ENCODE data around the gene FDX1. TPM values are rescaled to one million over a fixed set of nuclear protein-coding genes. Genes with fewer than 3 reads are reported as not detected.

Gene FDX1
- polyA plus RNA-seq, 3 donors, result 3.9 to 20.2 (median 12.8) TPM

- H3K27ac Mint-ChIP-seq, result no peak overlapping the region
- no peak overlapping the region for H3K27ac ChIP-seq (ENCODE audit: low read depth in 1 of 2, low read length in 2 of 2)
- no peak overlapping the region for H2AFZ ChIP-seq (ENCODE audit: insufficient read depth, low read depth, low read length, poor library complexity, severe bottlenecking)
- H4K20me1 ChIP-seq (ENCODE audit: insufficient read depth, low read length), result no peaks in the 10 kb centered on the region
- H3K4me3 Mint-ChIP-seq, result no peak overlapping the region
- no peaks in the 10 kb centered on the region for H3K79me2 ChIP-seq (ENCODE audit: insufficient read depth, low read length)
- peaks cover 0 to 3% (median 0%) of the 10 kb centered on the region in 7 donors for H3K9me3 Mint-ChIP-seq
- H3K27me3 ChIP-seq (ENCODE audit: control insufficient read depth in 2 of 2, insufficient read depth in 2 of 2, low read length in 2 of 2), result no peaks in the 10 kb centered on the region
- no peaks in the 10 kb centered on the region for H3K9me3 ChIP-seq (replicated peaks in 1 of 2; ENCODE audit: control insufficient read depth in 1 of 2, insufficient read depth in 1 of 2, low read length in 2 of 2)
- intact Hi-C loops (cut with micrococcal nuclease), result loop anchor here (10.0 kb wide), 1 partner anchor 766 kb away; no protein-coding TSS in a partner anchor
- no peak overlapping the region for H3K4me2 ChIP-seq (replicated peaks; ENCODE audit: extremely low read depth, low read length, poor library complexity, severe bottlenecking)
- H3K4me1 Mint-ChIP-seq, result no peaks in the 10 kb centered on the region
- H3K4me1 ChIP-seq (ENCODE audit: control insufficient read depth in 1 of 2, insufficient read depth in 2 of 2, low read length in 2 of 2), result no peaks in the 10 kb centered on the region
- no peak overlapping the region for H3K9ac ChIP-seq (ENCODE audit: insufficient read depth, low read length, poor library complexity, severe bottlenecking)
- H3K4me3 ChIP-seq (replicated peaks in 1 of 3; ENCODE audit: low read depth in 2 of 3, low read length in 3 of 3), result no peak overlapping the region
- peaks cover 0 to 8% of the 10 kb centered on the region in 2 donors for H3K36me3 ChIP-seq (replicated peaks in 1 of 2; ENCODE audit: control insufficient read depth in 1 of 2, insufficient read depth in 2 of 2, low read length in 2 of 2)
- no peak for DNase-seq
- H3K27me3 Mint-ChIP-seq (ENCODE audit: low read depth in 3 of 3), result no peaks in the 10 kb centered on the region
- peaks cover 14 to 16% of the 10 kb centered on the region in 2 donors for H3K36me3 Mint-ChIP-seq
- no peak for TF ChIP-seq CTCF (IDR thresholded peaks at IDR 0.05)
Observed at GRCh38 chr11:110469127-110469526, 39.4 kb downstream of the FDX1 start.

- H3K4me3 ChIP-seq (replicated peaks in 1 of 3; ENCODE audit: low read depth in 2 of 3, low read length in 3 of 3), result no peak overlapping the region
- intact Hi-C loops (cut with micrococcal nuclease), result no loop called here
- H3K4me3 Mint-ChIP-seq, result no peak overlapping the region
- H3K27ac Mint-ChIP-seq, result no peak overlapping the region
- no peaks in the 10 kb centered on the region for H3K4me1 ChIP-seq (ENCODE audit: control insufficient read depth in 1 of 2, insufficient read depth in 2 of 2, low read length in 2 of 2)
- no peaks in the 10 kb centered on the region for H3K9me3 ChIP-seq (replicated peaks in 1 of 2; ENCODE audit: control insufficient read depth in 1 of 2, insufficient read depth in 1 of 2, low read length in 2 of 2)
- peaks cover 0 to 8% of the 10 kb centered on the region in 2 donors for H3K36me3 ChIP-seq (replicated peaks in 1 of 2; ENCODE audit: control insufficient read depth in 1 of 2, insufficient read depth in 2 of 2, low read length in 2 of 2)
- no peak overlapping the region for H2AFZ ChIP-seq (ENCODE audit: insufficient read depth, low read depth, low read length, poor library complexity, severe bottlenecking)
- no peaks in the 10 kb centered on the region for H3K27me3 Mint-ChIP-seq (ENCODE audit: low read depth in 3 of 3)
- H3K9me3 Mint-ChIP-seq, result peaks cover 0 to 3% (median 0%) of the 10 kb centered on the region in 7 donors
- no peak for DNase-seq
- no peak for TF ChIP-seq CTCF (IDR thresholded peaks at IDR 0.05)
- peaks cover 1% of the 10 kb centered on the region for H3K4me1 Mint-ChIP-seq
- no peaks in the 10 kb centered on the region for H3K27me3 ChIP-seq (ENCODE audit: control insufficient read depth in 2 of 2, insufficient read depth in 2 of 2, low read length in 2 of 2)
- no peak overlapping the region for H3K27ac ChIP-seq (ENCODE audit: low read depth in 1 of 2, low read length in 2 of 2)
- peaks cover 11 to 13% of the 10 kb centered on the region in 2 donors for H3K36me3 Mint-ChIP-seq
- WGBS (ENCODE audit: insufficient coverage), result no CpG with 5 or more reads among the region's 2 CpGs
- H3K9ac ChIP-seq (ENCODE audit: insufficient read depth, low read length, poor library complexity, severe bottlenecking), result no peak overlapping the region
- no peaks in the 10 kb centered on the region for H4K20me1 ChIP-seq (ENCODE audit: insufficient read depth, low read length)
- no peaks in the 10 kb centered on the region for H3K79me2 ChIP-seq (ENCODE audit: insufficient read depth, low read length)
- no peak overlapping the region for H3K4me2 ChIP-seq (replicated peaks; ENCODE audit: extremely low read depth, low read length, poor library complexity, severe bottlenecking)
Observed at GRCh38 chr11:110470716-110471115, 41.0 kb downstream of the FDX1 start.

All from CD14-positive monocyte (primary cell).